Stimulated activated naive B cell treated with anti-CD40 and anti-IgM and Interleukin-4, amounts not matched to agents 10 μg/mL and 1 μg/mL and 100 μg/mL, for 72 hours (primary cell): ENCODE data around the gene AK5.

Experiments
- ATAC-seq, 2 donors: fragments of 150-1000 bp; cut with Tn5 transposase; replicated peaks; 2 replicates each; pipeline ENCODE4 v1.10.0; 2021; ENCODE audit warnings: moderate library complexity in 1 of 2
- DNase-seq: peaks from one replicate; pipeline ENCODE4 v3.0.0; 2021
- H3K27ac Mint-ChIP-seq: one replicate; pipeline ENCODE4 v1.8.0; 2022; ENCODE audit warnings: mild to moderate bottlenecking, mixed read lengths
- H3K27me3 Mint-ChIP-seq, 2 donors: one replicate each; pipeline ENCODE4 v1.8.0; 2022; ENCODE audit warnings: mixed read lengths in 2 of 2
- H3K36me3 Mint-ChIP-seq, 2 donors: one replicate each; pipeline ENCODE4 v1.8.0; 2022; ENCODE audit warnings: mixed read lengths in 2 of 2, mild to moderate bottlenecking in 1 of 2
- H3K4me1 Mint-ChIP-seq, 2 donors: one replicate each; pipeline ENCODE4 v1.8.0; 2022; ENCODE audit warnings: mixed read lengths in 2 of 2, mild to moderate bottlenecking in 1 of 2
- H3K4me3 Mint-ChIP-seq, 2 donors: one replicate each; pipeline ENCODE4 v1.8.0; 2022; ENCODE audit warnings: mild to moderate bottlenecking in 2 of 2, mixed read lengths in 2 of 2, moderate library complexity in 1 of 2
- H3K9me3 Mint-ChIP-seq, 2 donors: one replicate each; pipeline ENCODE4 v1.8.0; 2022; ENCODE audit warnings: mixed read lengths in 2 of 2, mild to moderate bottlenecking in 1 of 2

The AK5 gene

DNA sequence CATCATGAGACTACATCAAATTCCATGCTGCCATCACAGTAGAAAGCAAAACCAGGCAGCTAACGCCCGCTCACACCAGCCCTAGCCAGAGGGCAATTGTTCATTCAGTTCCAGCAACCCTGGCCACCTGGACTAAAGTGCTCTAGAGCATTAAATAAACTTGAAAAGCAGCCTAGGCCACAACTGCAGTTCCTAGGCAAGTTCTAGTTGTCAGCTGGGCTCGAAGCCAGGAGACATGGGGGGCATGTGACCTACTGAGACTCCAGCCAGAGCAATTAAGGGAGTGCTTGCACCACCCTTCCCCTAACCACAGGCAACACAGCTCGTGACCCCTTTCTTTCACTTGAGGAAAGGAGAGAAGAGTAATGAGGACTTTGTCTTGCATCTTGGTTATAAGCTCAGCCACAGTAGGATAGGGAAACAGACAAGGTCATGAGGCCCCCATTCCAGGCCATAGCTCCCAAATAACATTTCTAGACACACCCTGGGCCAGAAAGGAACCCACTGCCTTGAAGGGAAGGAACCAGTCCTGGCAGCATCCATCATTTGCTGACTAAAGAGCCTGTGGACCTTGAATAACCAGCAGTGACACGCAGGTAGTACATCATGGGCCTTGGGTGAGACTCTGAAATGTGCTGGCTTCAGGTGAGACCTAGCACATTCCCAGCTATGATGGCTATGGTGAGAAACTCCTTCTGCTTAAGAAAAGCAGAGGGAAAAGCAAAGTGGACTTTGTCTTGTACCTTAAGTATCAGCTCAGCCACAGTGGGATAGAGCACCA lies 323.6 kb downstream of the AK5 start:
- no peaks in the 10 kb centered on the region for H3K27me3 Mint-ChIP-seq
- no peak overlapping the region for H3K27ac Mint-ChIP-seq

DNA sequence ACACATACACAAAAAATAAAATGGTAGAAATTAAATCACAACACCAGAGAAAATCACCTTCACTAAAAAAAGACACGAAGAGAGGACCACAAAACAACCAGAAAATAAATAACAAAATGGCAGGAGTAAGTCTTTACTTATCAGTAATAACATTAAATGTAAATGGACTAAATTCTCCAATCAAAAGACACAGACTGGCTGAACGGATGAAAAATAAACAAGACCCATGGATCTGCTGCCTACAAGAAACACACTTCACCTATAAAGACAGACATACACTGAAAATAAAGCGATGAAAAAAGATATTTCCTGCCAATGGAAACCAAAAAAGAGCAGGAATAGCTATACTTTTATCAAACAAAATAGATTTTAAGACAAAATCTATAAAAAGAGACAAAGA lies 327.1 kb downstream of the AK5 start:
- Mint-ChIP-seq H3K36me3 (peaks cover 61 to 67% of the 10 kb centered on the region in 2 donors), H3K4me1 (peaks cover 5 to 22% of the 10 kb centered on the region in 2 donors), H3K27ac (no peak overlapping the region), H3K27me3 (no peaks in the 10 kb centered on the region), H3K9me3 (peaks cover 21 to 23% of the 10 kb centered on the region in 2 donors), H3K4me3 (no peak overlapping the region)
- no peak for ATAC-seq
- no peak for DNase-seq

More for the DNA sequence above, 323.6 kb downstream of the AK5 start:
- peaks cover 51 to 59% of the 10 kb centered on the region in 2 donors for H3K36me3 Mint-ChIP-seq
- DNase-seq (no peak), ATAC-seq (no peak)
- no peak overlapping the region for H3K4me3 Mint-ChIP-seq
- H3K4me1 Mint-ChIP-seq, result peaks cover 5 to 10% of the 10 kb centered on the region in 2 donors
- peaks cover 13 to 16% of the 10 kb centered on the region in 2 donors for H3K9me3 Mint-ChIP-seq
